ENCODE data around the gene SH3BP4. TPM values are rescaled to one million over a fixed set of nuclear protein-coding genes. Genes with fewer than 3 reads are reported as not detected.

The SH3BP4 gene
- 35.1 and 40.7 TPM in 2 replicates for total RNA-seq

DNA sequence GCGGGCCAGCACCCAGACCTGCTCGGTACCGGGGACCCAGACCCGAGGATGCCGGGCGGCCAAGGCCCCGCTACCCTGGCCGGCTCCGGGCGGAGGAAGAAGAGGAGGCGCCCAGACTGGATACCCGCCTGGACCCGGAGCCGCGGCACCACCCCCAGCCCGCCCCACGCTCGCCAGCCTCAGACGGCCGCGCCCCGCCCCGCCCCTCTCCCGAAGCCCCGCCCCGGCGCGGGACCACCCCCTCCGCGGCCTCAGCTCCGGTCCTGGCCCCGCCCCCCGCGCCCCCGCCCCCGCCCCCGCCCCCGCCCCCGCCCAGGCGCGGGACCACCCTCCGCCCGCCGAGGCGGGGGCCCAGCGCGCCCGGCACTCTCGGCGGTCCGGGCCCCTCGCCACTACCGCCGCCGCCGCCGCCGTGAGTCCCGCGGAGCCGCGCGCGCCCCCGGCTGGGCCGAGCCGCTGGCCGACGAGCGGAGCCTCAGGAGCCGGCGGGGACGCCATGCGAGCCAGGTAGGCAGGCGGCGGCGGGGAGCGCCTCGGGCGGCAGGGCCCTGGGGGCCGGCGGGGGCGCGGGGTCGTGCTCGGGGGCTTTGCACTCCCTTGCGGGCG is at the start of gene SH3BP4:
Gene SH3BP4 (plus strand): TSS at position 354 of the 606 bp plus-strand sequence. CDS start 82,986 bp downstream, outside the sequence.

